Lower leg skin (tissue), 3 donors: ENCODE measurements around the gene GRM5.

Source experiments
- POLR2A ChIP-seq, 2 donors: fragments of 450-650 bp; IDR thresholded peaks; one replicate each; pipeline ENCODE4 v1.6.1; 2016 to 2017; ENCODE audit warnings: antibody characterized with exemption in 2 of 2, mild to moderate bottlenecking in 1 of 2, moderate library complexity in 1 of 2
- TF ChIP-seq, protein P1 (sequence below), 3 donors: fragments of 450-650 bp; IDR thresholded peaks; one replicate each; pipeline ENCODE4 v1.5.1; 2016; ENCODE audit warnings: antibody characterized with exemption in 3 of 3, mild to moderate bottlenecking in 3 of 3, moderate library complexity in 2 of 3

DNA sequence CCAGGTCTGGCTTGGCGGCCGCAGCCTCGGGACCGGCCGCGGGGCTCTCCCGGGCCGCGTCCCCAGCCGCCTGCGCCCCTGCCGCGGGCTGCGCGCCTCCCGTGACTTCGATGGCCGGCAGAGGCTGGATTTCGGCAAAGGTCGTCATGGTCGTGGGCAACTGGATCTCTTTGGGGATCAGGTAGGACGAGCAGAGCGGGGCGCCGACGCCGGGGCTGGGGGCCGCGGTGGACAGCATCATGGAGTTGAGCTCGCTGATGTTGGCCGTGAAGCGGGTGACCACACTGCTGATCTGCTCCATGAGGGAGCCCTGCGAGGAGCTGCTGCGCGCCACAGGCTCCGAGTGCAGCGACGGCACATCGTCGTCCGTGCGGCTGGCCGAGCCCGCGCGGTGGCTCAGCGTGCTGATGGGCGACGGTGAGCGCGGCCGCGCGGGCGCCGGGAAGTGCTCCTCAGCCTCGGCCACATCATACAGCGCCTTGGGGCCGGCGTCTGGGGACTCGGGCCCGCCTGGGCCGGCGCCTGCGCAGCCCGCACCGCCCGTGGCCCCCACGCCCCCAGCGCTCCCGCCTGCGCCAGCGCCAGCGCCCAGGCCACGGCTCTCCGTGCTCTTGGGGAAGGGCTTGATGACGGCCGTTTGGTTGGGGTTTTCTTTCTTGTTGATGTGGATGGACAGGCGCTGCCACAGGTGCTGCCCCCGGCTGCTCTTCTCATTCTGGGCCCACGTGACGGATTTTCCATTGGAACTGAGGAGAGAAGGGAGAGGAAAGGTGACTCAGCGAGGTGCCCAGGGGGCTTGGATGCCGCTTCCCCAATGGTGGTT is 556.8 kb downstream of the GRM5 start:
- TF ChIP-seq, protein P1, sequence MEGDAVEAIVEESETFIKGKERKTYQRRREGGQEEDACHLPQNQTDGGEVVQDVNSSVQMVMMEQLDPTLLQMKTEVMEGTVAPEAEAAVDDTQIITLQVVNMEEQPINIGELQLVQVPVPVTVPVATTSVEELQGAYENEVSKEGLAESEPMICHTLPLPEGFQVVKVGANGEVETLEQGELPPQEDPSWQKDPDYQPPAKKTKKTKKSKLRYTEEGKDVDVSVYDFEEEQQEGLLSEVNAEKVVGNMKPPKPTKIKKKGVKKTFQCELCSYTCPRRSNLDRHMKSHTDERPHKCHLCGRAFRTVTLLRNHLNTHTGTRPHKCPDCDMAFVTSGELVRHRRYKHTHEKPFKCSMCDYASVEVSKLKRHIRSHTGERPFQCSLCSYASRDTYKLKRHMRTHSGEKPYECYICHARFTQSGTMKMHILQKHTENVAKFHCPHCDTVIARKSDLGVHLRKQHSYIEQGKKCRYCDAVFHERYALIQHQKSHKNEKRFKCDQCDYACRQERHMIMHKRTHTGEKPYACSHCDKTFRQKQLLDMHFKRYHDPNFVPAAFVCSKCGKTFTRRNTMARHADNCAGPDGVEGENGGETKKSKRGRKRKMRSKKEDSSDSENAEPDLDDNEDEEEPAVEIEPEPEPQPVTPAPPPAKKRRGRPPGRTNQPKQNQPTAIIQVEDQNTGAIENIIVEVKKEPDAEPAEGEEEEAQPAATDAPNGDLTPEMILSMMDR (IDR thresholded peaks at IDR 0.05): no peak
- no peak for TF ChIP-seq POLR2A (IDR thresholded peaks at IDR 0.05)
